Stomach (tissue), 4 donors: ENCODE results near the gene BTK.

Experiments used
- EP300 ChIP-seq: sonication (generic); formaldehyde crosslinking; IDR thresholded peaks from one replicate; pipeline ENCODE4 v1.6.1; 2017; ENCODE audit warnings: antibody characterized with exemption
- POLR2A ChIP-seq, 4 donors: fragments of 450-650 bp; IDR thresholded peaks; one replicate each; pipeline ENCODE4 v1.6.1; 2016; ENCODE audit warnings: antibody characterized with exemption in 4 of 4, control low read depth in 2 of 4, mild to moderate bottlenecking in 1 of 4, moderate library complexity in 1 of 4
- POLR2AphosphoS5 ChIP-seq, 3 donors: sonication (generic); formaldehyde crosslinking; IDR thresholded peaks; one replicate each; pipeline ENCODE4 v1.6.1; 2016; ENCODE audit warnings: antibody characterized with exemption in 3 of 3
- TF ChIP-seq, protein P1 (sequence below), 7 experiments: fragments of 450-650 bp in 4 of 7; fragments of 200-600 bp in 3 of 7; sonication (generic) in 3 of 7; IDR thresholded peaks; one replicate each; pipeline ENCODE4 v1.5.1; 2016 to 2019; ENCODE audit warnings: antibody characterized with exemption in 7 of 7, control low read depth in 2 of 7, mild to moderate bottlenecking in 1 of 7

DNA sequence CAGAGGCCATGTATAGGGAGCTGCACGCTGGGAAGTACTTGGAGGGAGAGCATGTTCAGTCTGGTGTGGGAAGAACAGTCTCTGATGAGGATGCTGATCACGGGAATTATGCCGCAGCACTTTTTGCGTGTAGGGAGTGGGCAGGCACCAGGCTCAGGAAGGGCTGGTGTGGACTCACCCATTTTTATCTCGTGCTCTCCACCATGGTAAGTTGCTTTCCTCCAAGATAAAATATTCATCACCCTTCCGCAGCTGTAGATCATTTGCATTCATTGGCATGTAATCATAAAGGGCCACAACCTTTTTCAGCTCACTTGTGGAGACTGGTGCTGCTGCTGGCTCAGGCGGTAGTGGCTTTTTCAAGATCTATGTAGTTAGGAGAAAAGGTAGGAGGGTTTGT lies 25.6 kb downstream of the BTK start:
- TF ChIP-seq, protein P1, sequence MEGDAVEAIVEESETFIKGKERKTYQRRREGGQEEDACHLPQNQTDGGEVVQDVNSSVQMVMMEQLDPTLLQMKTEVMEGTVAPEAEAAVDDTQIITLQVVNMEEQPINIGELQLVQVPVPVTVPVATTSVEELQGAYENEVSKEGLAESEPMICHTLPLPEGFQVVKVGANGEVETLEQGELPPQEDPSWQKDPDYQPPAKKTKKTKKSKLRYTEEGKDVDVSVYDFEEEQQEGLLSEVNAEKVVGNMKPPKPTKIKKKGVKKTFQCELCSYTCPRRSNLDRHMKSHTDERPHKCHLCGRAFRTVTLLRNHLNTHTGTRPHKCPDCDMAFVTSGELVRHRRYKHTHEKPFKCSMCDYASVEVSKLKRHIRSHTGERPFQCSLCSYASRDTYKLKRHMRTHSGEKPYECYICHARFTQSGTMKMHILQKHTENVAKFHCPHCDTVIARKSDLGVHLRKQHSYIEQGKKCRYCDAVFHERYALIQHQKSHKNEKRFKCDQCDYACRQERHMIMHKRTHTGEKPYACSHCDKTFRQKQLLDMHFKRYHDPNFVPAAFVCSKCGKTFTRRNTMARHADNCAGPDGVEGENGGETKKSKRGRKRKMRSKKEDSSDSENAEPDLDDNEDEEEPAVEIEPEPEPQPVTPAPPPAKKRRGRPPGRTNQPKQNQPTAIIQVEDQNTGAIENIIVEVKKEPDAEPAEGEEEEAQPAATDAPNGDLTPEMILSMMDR (IDR thresholded peaks at IDR 0.05): no peak
- TF ChIP-seq POLR2AphosphoS5 (IDR thresholded peaks at IDR 0.05): no peak
- TF ChIP-seq POLR2A (IDR thresholded peaks at IDR 0.05): no peak
- no peak for TF ChIP-seq EP300
